ENCODE measurements around the gene AGMAT. TPM values are rescaled to one million over a fixed set of nuclear protein-coding genes. Genes with fewer than 3 reads are reported as not detected.

AGMAT gene
- total RNA-seq, 4 donors from 2014 or later = not detected

DNA sequence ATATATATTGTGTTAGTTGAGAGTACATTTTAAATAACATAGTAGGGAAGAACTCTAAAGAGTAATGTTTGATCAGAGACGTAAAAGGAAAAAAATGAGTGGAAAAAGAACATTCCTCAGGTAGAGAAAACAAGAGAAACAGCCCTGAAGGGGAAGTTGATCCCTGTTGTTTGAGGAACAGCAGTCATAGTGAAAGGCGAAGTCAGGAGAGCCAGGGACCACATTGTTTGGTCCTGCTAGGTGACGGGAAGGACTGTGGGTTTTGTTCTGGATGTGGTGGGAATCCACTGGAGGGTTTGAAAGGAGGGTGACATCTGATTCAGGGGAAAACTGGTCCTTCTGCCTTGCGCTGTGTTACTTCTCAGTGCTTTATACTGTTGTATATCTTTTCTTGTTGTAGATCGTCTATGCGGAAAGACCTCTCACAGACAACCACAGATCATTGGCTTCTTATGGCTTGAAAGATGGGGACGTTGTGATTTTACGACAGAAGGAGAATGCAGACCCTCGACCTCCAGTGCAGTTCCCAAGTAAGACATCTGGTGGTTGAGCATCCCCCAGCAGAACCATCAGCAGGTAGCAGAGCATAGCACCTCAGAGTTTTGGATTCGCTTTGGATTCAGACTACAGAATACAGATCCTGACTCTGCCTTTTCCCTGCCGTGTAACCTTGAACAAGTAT is 41.6 kb upstream of the AGMAT start:
- 74 to 77% methylated on average over 11 of the region's 11 CpGs for WGBS, 2 donors
- no peak for DNase-seq (ENCODE audit: low spot score in 2 of 2)
- peaks cover 0 to 70% (median 24%) of the 10 kb centered on the region in 4 donors for H3K4me1 ChIP-seq
- H3K36me3 ChIP-seq = peaks cover 0 to 38% (median 0%) of the 10 kb centered on the region in 3 donors
- H3K9me3 ChIP-seq = no peaks in the 10 kb centered on the region
- TF ChIP-seq EP300 (IDR thresholded peaks at IDR 0.05) (no peak), POLR2A (IDR thresholded peaks at IDR 0.05) (no peak)
- TF ChIP-seq, protein P1, sequence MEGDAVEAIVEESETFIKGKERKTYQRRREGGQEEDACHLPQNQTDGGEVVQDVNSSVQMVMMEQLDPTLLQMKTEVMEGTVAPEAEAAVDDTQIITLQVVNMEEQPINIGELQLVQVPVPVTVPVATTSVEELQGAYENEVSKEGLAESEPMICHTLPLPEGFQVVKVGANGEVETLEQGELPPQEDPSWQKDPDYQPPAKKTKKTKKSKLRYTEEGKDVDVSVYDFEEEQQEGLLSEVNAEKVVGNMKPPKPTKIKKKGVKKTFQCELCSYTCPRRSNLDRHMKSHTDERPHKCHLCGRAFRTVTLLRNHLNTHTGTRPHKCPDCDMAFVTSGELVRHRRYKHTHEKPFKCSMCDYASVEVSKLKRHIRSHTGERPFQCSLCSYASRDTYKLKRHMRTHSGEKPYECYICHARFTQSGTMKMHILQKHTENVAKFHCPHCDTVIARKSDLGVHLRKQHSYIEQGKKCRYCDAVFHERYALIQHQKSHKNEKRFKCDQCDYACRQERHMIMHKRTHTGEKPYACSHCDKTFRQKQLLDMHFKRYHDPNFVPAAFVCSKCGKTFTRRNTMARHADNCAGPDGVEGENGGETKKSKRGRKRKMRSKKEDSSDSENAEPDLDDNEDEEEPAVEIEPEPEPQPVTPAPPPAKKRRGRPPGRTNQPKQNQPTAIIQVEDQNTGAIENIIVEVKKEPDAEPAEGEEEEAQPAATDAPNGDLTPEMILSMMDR (IDR thresholded peaks at IDR 0.05) = no peak
- no peak overlapping the region for H3K4me3 ChIP-seq
- H3K27me3 ChIP-seq = no peaks in the 10 kb centered on the region
- no peak overlapping the region for H3K27ac ChIP-seq

DNA sequence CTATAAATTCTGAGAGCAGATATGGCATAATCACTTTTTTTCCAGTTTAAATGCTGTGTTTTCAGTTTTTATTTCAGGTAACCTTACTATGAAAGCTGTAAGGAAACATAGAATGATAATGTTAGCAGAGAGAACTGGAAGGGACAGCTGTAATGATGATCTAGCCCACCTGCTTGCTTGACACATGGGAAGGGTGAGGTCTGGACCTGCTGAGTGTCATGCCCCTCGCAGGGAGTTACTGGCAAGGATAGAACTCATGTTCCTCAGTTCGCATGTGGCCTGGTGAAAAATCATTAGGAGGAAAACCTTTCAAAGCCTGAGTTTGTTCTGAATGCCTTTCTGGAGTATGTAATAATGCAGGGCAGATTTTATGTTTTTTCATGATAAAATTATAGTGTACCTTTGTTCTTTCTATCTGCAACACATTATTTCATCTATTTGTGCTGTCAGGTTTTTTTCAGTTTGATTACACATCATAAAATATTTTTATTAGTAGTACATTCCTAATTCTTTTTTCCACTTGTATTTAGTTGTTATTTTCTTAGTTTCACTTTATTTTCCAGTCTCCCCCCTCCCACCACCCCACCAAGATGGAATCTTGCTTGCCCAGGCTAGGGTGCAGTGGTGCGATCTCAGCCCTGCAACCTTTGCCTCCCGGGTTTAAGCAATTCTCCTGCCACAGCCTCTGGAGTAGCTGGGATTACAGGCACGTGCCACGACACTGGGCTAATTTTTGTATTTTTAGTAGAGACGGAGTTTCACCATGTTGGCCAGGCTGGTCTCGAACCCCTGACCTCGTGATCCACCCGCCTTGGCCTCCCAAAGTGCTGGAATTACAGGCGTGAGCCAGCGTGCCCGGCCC is 40.4 kb upstream of the AGMAT start:
- DNase-seq (ENCODE audit: low spot score in 2 of 2) = no peak
- TF ChIP-seq POLR2A (IDR thresholded peaks at IDR 0.05) = no peak
- TF ChIP-seq, protein P1 (IDR thresholded peaks at IDR 0.05) = no peak
- TF ChIP-seq EP300 (IDR thresholded peaks at IDR 0.05) = no peak
- H3K4me1 ChIP-seq = peaks cover 0 to 79% (median 32%) of the 10 kb centered on the region in 4 donors
- no peak overlapping the region for H3K4me3 ChIP-seq
- no peaks in the 10 kb centered on the region for H3K9me3 ChIP-seq
- 64% methylated on average over 13 of the region's 13 CpGs for WGBS, 2 donors
- H3K27ac ChIP-seq = no peak overlapping the region
- peaks cover 0 to 27% (median 0%) of the 10 kb centered on the region in 3 donors for H3K36me3 ChIP-seq
- H3K27me3 ChIP-seq = no peaks in the 10 kb centered on the region

DNA sequence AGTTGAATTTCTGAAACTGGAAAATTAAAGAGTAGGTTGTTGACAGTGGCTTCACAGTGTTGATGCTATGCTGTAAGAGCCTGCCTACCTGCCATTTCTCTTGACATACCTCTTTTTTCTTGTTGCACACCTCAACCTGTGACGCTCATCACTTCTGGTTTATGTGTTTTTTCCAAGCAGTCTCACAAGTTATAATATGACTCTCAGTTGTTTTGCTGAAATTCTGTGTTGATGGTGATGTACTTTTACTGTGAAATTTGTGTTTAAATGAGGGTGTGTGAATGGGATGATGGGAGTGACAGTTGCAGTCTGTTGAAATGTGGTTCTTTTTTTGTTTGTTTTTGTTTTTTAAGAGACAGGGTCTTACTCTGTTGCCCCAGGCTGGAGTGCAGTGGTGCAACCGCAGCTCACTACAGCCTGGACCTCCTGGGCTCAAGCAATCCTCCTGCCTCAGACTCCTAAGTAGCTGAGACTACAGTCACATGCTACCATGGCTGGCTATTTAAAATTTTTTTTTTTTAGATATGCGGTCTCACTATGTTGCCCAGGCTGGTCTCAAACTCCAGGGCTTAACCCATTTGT is 39.4 kb upstream of the AGMAT start:
- TF ChIP-seq EP300 (IDR thresholded peaks at IDR 0.05) (no peak), POLR2A (IDR thresholded peaks at IDR 0.05) (no peak)
- TF ChIP-seq, protein P1 (IDR thresholded peaks at IDR 0.05) = no peak
- H3K4me3 ChIP-seq = no peak overlapping the region
- H3K4me1 ChIP-seq = peaks cover 0 to 89% (median 43%) of the 10 kb centered on the region in 4 donors
- no peak for DNase-seq (ENCODE audit: low spot score in 2 of 2)
- H3K9me3 ChIP-seq = no peaks in the 10 kb centered on the region
- no peaks in the 10 kb centered on the region for H3K27me3 ChIP-seq
- WGBS, 2 donors = 90 to 93% methylated on average over 3 of the region's 3 CpGs
- no peak overlapping the region for H3K27ac ChIP-seq
- H3K36me3 ChIP-seq = peaks cover 0 to 17% (median 0%) of the 10 kb centered on the region in 3 donors

DNA sequence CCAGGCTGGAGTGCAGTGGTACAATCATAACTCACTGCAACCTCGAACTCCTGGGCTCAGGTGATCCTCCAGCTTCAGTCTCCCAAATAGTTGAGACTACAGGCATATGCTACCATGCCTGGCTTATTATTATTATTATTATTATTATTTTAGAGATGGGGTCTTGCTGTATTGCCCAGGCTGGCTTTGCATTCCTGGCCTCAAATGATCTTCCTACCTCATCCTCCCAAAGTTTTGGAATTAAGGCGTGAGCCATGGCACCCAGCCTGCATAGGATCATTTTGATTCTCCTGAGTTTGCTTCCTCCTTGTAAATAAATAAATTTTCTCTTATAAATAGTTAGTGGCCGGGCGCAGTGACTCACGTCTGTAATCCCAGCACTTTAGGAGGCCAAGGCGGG is 38.6 kb upstream of the AGMAT start:
- TF ChIP-seq POLR2A (IDR thresholded peaks at IDR 0.05) (no peak), EP300 (IDR thresholded peaks at IDR 0.05) (no peak)
- TF ChIP-seq, protein P1 (IDR thresholded peaks at IDR 0.05) = no peak
- Histone ChIP-seq H3K9me3 (no peaks in the 10 kb centered on the region), H3K4me3 (no peak overlapping the region), H3K27ac (no peak overlapping the region), H3K4me1 (peaks cover 0 to 95% (median 48%) of the 10 kb centered on the region in 4 donors), H3K27me3 (no peaks in the 10 kb centered on the region), H3K36me3 (peaks cover 0 to 11% (median 0%) of the 10 kb centered on the region in 3 donors)
- no peak for DNase-seq (ENCODE audit: low spot score in 2 of 2)
- WGBS, 2 donors = 84 to 96% methylated on average over 6 of the region's 6 CpGs

Data from tibial nerve (tissue), 4 donors.